ENCODE results near the gene TCP11L1.

- TF ChIP-seq CTCF (IDR thresholded peaks at IDR 0.05) (no peak), POLR2A (IDR thresholded peaks at IDR 0.05) (no peak)
Observed at GRCh38 chr11:32990481-32990880, 48.9 kb upstream of the TCP11L1 start.
